A549 (cell line): ENCODE results near the gene HINFP.

Source experiments
- CBX2 ChIP-seq: fragments of 200-600 bp; sonication (generic); IDR thresholded peaks from 2 replicates; pipeline ENCODE4 v1.6.1; 2016; ENCODE audit warnings: low read depth, mild to moderate bottlenecking, borderline replicate concordance
- CHD2 ChIP-seq: fragments of 150-350 bp; IDR thresholded peaks from 2 replicates; pipeline ENCODE4 v1.6.1; 2014; ENCODE audit warnings: low read length; ENCODE audit not compliant: partially characterized antibody
- CTCF ChIP-seq: fragments of >200 bp; sonication (Bioruptor Twin); formaldehyde crosslinking; IDR thresholded peaks from 3 replicates; pipeline ENCODE4 v1.5.1; 2016
- EP300 ChIP-seq, 2 experiments: fragments of >200 bp; sonication (Bioruptor Twin); formaldehyde crosslinking; IDR thresholded peaks; 2 replicates in 1 of 2; 3 replicates in 1 of 2; pipeline ENCODE4 v1.6.1; 2016 to 2017
- FOSL2 ChIP-seq, 2 experiments: fragments of 450-650 bp in 1 of 2; fragments of >200 bp in 1 of 2; sonication (Bioruptor Twin) in 1 of 2; formaldehyde crosslinking; IDR thresholded peaks; 2 replicates each; pipeline versions ENCODE4 v1.5.0 to v1.6.1; 2016 to 2020; ENCODE audit warnings: mild to moderate bottlenecking in 1 of 2, moderate library complexity in 1 of 2
- HOXB13 ChIP-seq: fragments of 250-450 bp; sonication (Bioruptor Pico); IDR thresholded peaks from 2 replicates; pipeline ENCODE4 v1.5.0; 2020; ENCODE audit warnings: low read depth, mild to moderate bottlenecking, moderate library complexity
- KDM1A ChIP-seq: fragments of 200-600 bp; sonication (generic); IDR thresholded peaks from 2 replicates; pipeline ENCODE4 v1.6.1; 2016; ENCODE audit warnings: low read depth, mild to moderate bottlenecking
- MAX ChIP-seq: IDR thresholded peaks from 2 replicates; pipeline ENCODE4 v1.6.1; 2012
- NFE2L2 ChIP-seq: fragments of 150-350 bp; conservative IDR thresholded peaks from 2 replicates; pipeline ENCODE4 v1.6.1; 2014; ENCODE audit warnings: low read length
- PBX3 ChIP-seq: IDR thresholded peaks from 2 replicates; pipeline ENCODE4 v1.6.1; 2012
- POLR2A ChIP-seq: IDR thresholded peaks from 2 replicates; pipeline ENCODE4 v1.6.1; 2012; ENCODE audit warnings: mild to moderate bottlenecking, low read length
- POLR2AphosphoS2 ChIP-seq: conservative IDR thresholded peaks from 2 replicates; pipeline ENCODE4 v1.6.1; 2012; ENCODE audit warnings: low read length, improper control_type of control experiment, inconsistent platforms
- RCOR1 ChIP-seq: fragments of 150-350 bp; IDR thresholded peaks from 2 replicates; pipeline ENCODE4 v1.6.1; 2014; ENCODE audit warnings: antibody characterized with exemption, low read length, low read depth

GRCh38 chr11:119089319-119089718 is 32.1 kb upstream of the HINFP start:
- TF ChIP-seq POLR2A: no peak
- TF ChIP-seq CTCF: no peak
- TF ChIP-seq RCOR1: no peak
- no peak for TF ChIP-seq EP300 (IDR thresholded peaks at IDR 0.05)
- TF ChIP-seq MAX: no peak
- no peak for TF ChIP-seq KDM1A
- no peak for TF ChIP-seq NFE2L2
- no peak for TF ChIP-seq HOXB13 (CRISPR knock-in tag)
- TF ChIP-seq FOSL2 (IDR thresholded peaks at IDR 0.05): no peak
- TF ChIP-seq FOSL2 (CRISPR knock-in tag; IDR thresholded peaks at IDR 0.05): no peak
- no peak for TF ChIP-seq CHD2
- TF ChIP-seq POLR2AphosphoS2: no peak
- TF ChIP-seq PBX3: no peak
- TF ChIP-seq CBX2: no peak
